ENCODE measurements around the gene SHC3.

GRCh38 chr9:89049646-89050045, 129.0 kb downstream of the SHC3 start:
- TF ChIP-seq CTCF (IDR thresholded peaks at IDR 0.05; ENCODE audit: poor library complexity, severe bottlenecking) (no peak), SMC3 (conservative IDR thresholded peaks at IDR 0.05; ENCODE audit: poor library complexity) (no peak)

Data from neural cell (in vitro differentiated cells).